ENCODE results near the gene CDAN1.

GRCh38 chr15:42695527-42696071, 41.3 kb downstream of the CDAN1 start:
- TF ChIP-seq CTCF (conservative IDR thresholded peaks at IDR 0.05; ENCODE audit: low read depth, low read length) (no peak), MAZ (IDR thresholded peaks at IDR 0.05; ENCODE audit: borderline replicate concordance, low read depth, low read length) (no peak), POLR2A (IDR thresholded peaks at IDR 0.05; ENCODE audit: low read depth, low read length) (no peak), RAD21 (IDR thresholded peaks at IDR 0.05; ENCODE audit: low read length) (no peak), SMC3 (IDR thresholded peaks at IDR 0.05; ENCODE audit: low read depth, low read length) (no peak), FOS (IDR thresholded peaks at IDR 0.05; ENCODE audit: low read depth, low read length) (no peak), CHD1 (IDR thresholded peaks at IDR 0.05; ENCODE audit: low read depth, low read length) (no peak), BHLHE40 (IDR thresholded peaks at IDR 0.05; ENCODE audit: low read depth, low read length) (no peak), USF2 (IDR thresholded peaks at IDR 0.05; ENCODE audit: low read depth, low read length) (no peak), CEBPB (IDR thresholded peaks at IDR 0.05; ENCODE audit: low read depth, low read length) (no peak), RCOR1 (IDR thresholded peaks at IDR 0.05; ENCODE audit: insufficient replicate concordance, low read length) (no peak), RFX5 (IDR thresholded peaks at IDR 0.05; ENCODE audit: low read depth, low read length) (no peak), MAFK (IDR thresholded peaks at IDR 0.05; ENCODE audit: low read depth, low read length) (no peak)

Measured in IMR-90 (cell line).